Endothelial cell of umbilical vein (primary cell): ENCODE measurements around the gene LPCAT3.

Experiments
- EZH2 ChIP-seq: IDR thresholded peaks from 2 replicates; pipeline ENCODE4 v1.6.1; 2012; ENCODE audit warnings: borderline replicate concordance, low read depth, mild to moderate bottlenecking, moderate library complexity, low read length, inconsistent platforms; ENCODE audit not compliant: severe bottlenecking
- FOS ChIP-seq: IDR thresholded peaks from 2 replicates; pipeline ENCODE4 v1.6.1; 2011; ENCODE audit warnings: mild to moderate bottlenecking, low read length, moderate library complexity, borderline replicate concordance; ENCODE audit not compliant: insufficient read depth
- JUN ChIP-seq: IDR thresholded peaks from 2 replicates; pipeline ENCODE4 v1.6.1; 2011; ENCODE audit warnings: borderline replicate concordance, low read depth; ENCODE audit not compliant: insufficient read length, insufficient read depth
- MYC ChIP-seq: IDR thresholded peaks from one replicate; pipeline ENCODE4 v1.6.1; 2011; ENCODE audit warnings: mild to moderate bottlenecking, low read depth, low read length
- POLR2A ChIP-seq: IDR thresholded peaks from 2 replicates; pipeline ENCODE4 v1.6.1; 2012; ENCODE audit warnings: low read depth, mild to moderate bottlenecking, control low read depth, low read length
- POLR2AphosphoS5 ChIP-seq: IDR thresholded peaks from 2 replicates; pipeline ENCODE4 v1.6.1; 2012; ENCODE audit warnings: low read depth, mild to moderate bottlenecking, control low read depth, low read length, moderate library complexity; ENCODE audit not compliant: insufficient read depth
- TF ChIP-seq, protein P1 (sequence below), 2 donors: IDR thresholded peaks; 1 replicate in 1 of 2; 2 replicates in 1 of 2; pipeline ENCODE4 v1.5.1; 2011; ENCODE audit warnings: low read length in 2 of 2, mild to moderate bottlenecking in 2 of 2, moderate library complexity in 2 of 2, control low read depth in 1 of 2, inconsistent platforms in 1 of 2, low read depth in 1 of 2; ENCODE audit not compliant: insufficient read depth in 1 of 2; ENCODE audit errors: extremely low read depth in 1 of 2
- TF ChIP-seq, protein P2 (sequence below): IDR thresholded peaks from 2 replicates; pipeline ENCODE4 v1.6.1; 2011; ENCODE audit not compliant: insufficient read depth, insufficient read length

- TF ChIP-seq, protein P1, sequence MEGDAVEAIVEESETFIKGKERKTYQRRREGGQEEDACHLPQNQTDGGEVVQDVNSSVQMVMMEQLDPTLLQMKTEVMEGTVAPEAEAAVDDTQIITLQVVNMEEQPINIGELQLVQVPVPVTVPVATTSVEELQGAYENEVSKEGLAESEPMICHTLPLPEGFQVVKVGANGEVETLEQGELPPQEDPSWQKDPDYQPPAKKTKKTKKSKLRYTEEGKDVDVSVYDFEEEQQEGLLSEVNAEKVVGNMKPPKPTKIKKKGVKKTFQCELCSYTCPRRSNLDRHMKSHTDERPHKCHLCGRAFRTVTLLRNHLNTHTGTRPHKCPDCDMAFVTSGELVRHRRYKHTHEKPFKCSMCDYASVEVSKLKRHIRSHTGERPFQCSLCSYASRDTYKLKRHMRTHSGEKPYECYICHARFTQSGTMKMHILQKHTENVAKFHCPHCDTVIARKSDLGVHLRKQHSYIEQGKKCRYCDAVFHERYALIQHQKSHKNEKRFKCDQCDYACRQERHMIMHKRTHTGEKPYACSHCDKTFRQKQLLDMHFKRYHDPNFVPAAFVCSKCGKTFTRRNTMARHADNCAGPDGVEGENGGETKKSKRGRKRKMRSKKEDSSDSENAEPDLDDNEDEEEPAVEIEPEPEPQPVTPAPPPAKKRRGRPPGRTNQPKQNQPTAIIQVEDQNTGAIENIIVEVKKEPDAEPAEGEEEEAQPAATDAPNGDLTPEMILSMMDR (IDR thresholded peaks at IDR 0.05; ENCODE audit: extremely low read depth in 1 of 2, insufficient read depth in 1 of 2, low read depth in 1 of 2, low read length in 2 of 2), result no peak
- TF ChIP-seq POLR2A, result no peak
- no peak for TF ChIP-seq FOS
- TF ChIP-seq POLR2AphosphoS5, result no peak
- no peak for TF ChIP-seq JUN
- no peak for TF ChIP-seq EZH2
- TF ChIP-seq MYC, result no peak
- TF ChIP-seq, protein P2, sequence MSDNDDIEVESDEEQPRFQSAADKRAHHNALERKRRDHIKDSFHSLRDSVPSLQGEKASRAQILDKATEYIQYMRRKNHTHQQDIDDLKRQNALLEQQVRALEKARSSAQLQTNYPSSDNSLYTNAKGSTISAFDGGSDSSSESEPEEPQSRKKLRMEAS, result no peak
Measured at GRCh38 chr12:7047306-7047705, 29.0 kb upstream of the LPCAT3 start.
